ENCODE results near the gene ALPI. TPM values are rescaled to one million over a fixed set of nuclear protein-coding genes. Genes with fewer than 3 reads are reported as not detected.

ALPI gene
- total RNA-seq, 1 experiment from 2014 or later: 5.3 TPM

- Histone ChIP-seq H3K4me3 (ENCODE audit: low read depth, low read length) (no peak overlapping the region), H3K9me3 (no peaks in the 10 kb centered on the region), H3K36me3 (ENCODE audit: control insufficient read depth, insufficient read depth, low read length) (no peaks in the 10 kb centered on the region), H3K4me1 (no peaks in the 10 kb centered on the region), H3K27me3 (replicated peaks; ENCODE audit: control insufficient read depth, insufficient read depth, low read length) (no peaks in the 10 kb centered on the region)
- ChIA-PET CTCF (no interaction called here), POLR2A (no interaction called here)
- no peaks in the 10 kb centered on the region for H3K4me1 Mint-ChIP-seq (ENCODE audit: low read depth, unreplicated experiment)
- BruUV-seq (replicated peaks): no TSS peak
- no peak overlapping the region for H3K27ac Mint-ChIP-seq (ENCODE audit: unreplicated experiment)
- TF ChIP-seq CTCF (IDR thresholded peaks at IDR 0.05; ENCODE audit: insufficient read depth in 1 of 2, low read depth in 1 of 2, low read length in 1 of 2, severe bottlenecking in 1 of 2, unreplicated experiment in 1 of 2): no peak
- no peaks in the 10 kb centered on the region for H3K9me3 Mint-ChIP-seq (ENCODE audit: unreplicated experiment)
- no peak for DNase-seq
- no peaks in the 10 kb centered on the region for H3K36me3 Mint-ChIP-seq (ENCODE audit: insufficient read depth, unreplicated experiment)
- intact Hi-C loops (cut with micrococcal nuclease; ENCODE audit: unreplicated experiment): no loop called here
- no peak overlapping the region for H3K4me3 Mint-ChIP-seq (ENCODE audit: unreplicated experiment)
- H3K27me3 Mint-ChIP-seq (ENCODE audit: insufficient read depth, unreplicated experiment): no peaks in the 10 kb centered on the region
Measured at GRCh38 chr2:232501331-232501771, 45.4 kb downstream of the ALPI start.

GRCh38 chr2:232501794-232502390, 45.9 kb downstream of the ALPI start:
- no peak for DNase-seq
- H3K27me3 Mint-ChIP-seq (ENCODE audit: insufficient read depth, unreplicated experiment): no peaks in the 10 kb centered on the region
- H3K4me3 Mint-ChIP-seq (ENCODE audit: unreplicated experiment): no peak overlapping the region
- no peaks in the 10 kb centered on the region for H3K9me3 Mint-ChIP-seq (ENCODE audit: unreplicated experiment)
- BruUV-seq (replicated peaks): no TSS peak
- H3K4me1 Mint-ChIP-seq (ENCODE audit: low read depth, unreplicated experiment): no peaks in the 10 kb centered on the region
- H3K4me1 ChIP-seq: no peaks in the 10 kb centered on the region
- POLR2A ChIA-PET: no interaction called here
- CTCF ChIA-PET: no interaction called here
- no peak overlapping the region for H3K27ac Mint-ChIP-seq (ENCODE audit: unreplicated experiment)
- intact Hi-C loops (cut with micrococcal nuclease; ENCODE audit: unreplicated experiment): no loop called here
- no peak for TF ChIP-seq CTCF (IDR thresholded peaks at IDR 0.05; ENCODE audit: insufficient read depth in 1 of 2, low read depth in 1 of 2, low read length in 1 of 2, severe bottlenecking in 1 of 2, unreplicated experiment in 1 of 2)
- H3K27me3 ChIP-seq (replicated peaks; ENCODE audit: control insufficient read depth, insufficient read depth, low read length): no peaks in the 10 kb centered on the region
- no peaks in the 10 kb centered on the region for H3K36me3 ChIP-seq (ENCODE audit: control insufficient read depth, insufficient read depth, low read length)
- H3K9me3 ChIP-seq: no peaks in the 10 kb centered on the region
- no peaks in the 10 kb centered on the region for H3K36me3 Mint-ChIP-seq (ENCODE audit: insufficient read depth, unreplicated experiment)
- H3K4me3 ChIP-seq (ENCODE audit: low read depth, low read length): no peak overlapping the region

- Mint-ChIP-seq H3K27me3 (ENCODE audit: insufficient read depth, unreplicated experiment) (no peaks in the 10 kb centered on the region), H3K4me1 (ENCODE audit: low read depth, unreplicated experiment) (no peaks in the 10 kb centered on the region), H3K27ac (ENCODE audit: unreplicated experiment) (no peak overlapping the region), H3K9me3 (ENCODE audit: unreplicated experiment) (no peaks in the 10 kb centered on the region), H3K4me3 (ENCODE audit: unreplicated experiment) (no peak overlapping the region), H3K36me3 (ENCODE audit: insufficient read depth, unreplicated experiment) (no peaks in the 10 kb centered on the region)
- no peaks in the 10 kb centered on the region for H3K36me3 ChIP-seq (ENCODE audit: control insufficient read depth, insufficient read depth, low read length)
- intact Hi-C loops (cut with micrococcal nuclease; ENCODE audit: unreplicated experiment): no loop called here
- ChIA-PET POLR2A (no interaction called here), CTCF (no interaction called here)
- peak overlapping the region; percentile 38; the same call in 1 of the 2 replicates for H3K4me3 ChIP-seq (ENCODE audit: low read depth, low read length)
- no peaks in the 10 kb centered on the region for H3K9me3 ChIP-seq
- no peaks in the 10 kb centered on the region for H3K27me3 ChIP-seq (replicated peaks; ENCODE audit: control insufficient read depth, insufficient read depth, low read length)
- no TSS peak for BruUV-seq (replicated peaks)
- H3K4me1 ChIP-seq: no peaks in the 10 kb centered on the region
- no peak for TF ChIP-seq CTCF (IDR thresholded peaks at IDR 0.05; ENCODE audit: insufficient read depth in 1 of 2, low read depth in 1 of 2, low read length in 1 of 2, severe bottlenecking in 1 of 2, unreplicated experiment in 1 of 2)
- no peak for DNase-seq
Measured at GRCh38 chr2:232502511-232502910, 46.6 kb downstream of the ALPI start.
